T-helper 1 cell treated with Interleukin-12 subunit alpha and Interleukin-12 subunit beta and Interleukin-4 antibody, amounts not matched to agents 30 μg/mL and 1 μg/mL, for 36 hours (primary cell): ENCODE measurements around the gene PDHX.

Source experiments
- H3K27ac Mint-ChIP-seq: one replicate; pipeline ENCODE4 v1.8.0; 2021; ENCODE audit warnings: mild to moderate bottlenecking, mixed read lengths
- H3K27me3 Mint-ChIP-seq: one replicate; pipeline ENCODE4 v1.8.0; 2021; ENCODE audit warnings: low read depth, mixed read lengths
- H3K36me3 Mint-ChIP-seq: one replicate; pipeline ENCODE4 v1.8.0; 2021; ENCODE audit warnings: low read depth, mixed read lengths
- H3K4me1 Mint-ChIP-seq: one replicate; pipeline ENCODE4 v1.8.0; 2021; ENCODE audit warnings: low read depth, mixed read lengths
- H3K4me3 Mint-ChIP-seq: one replicate; pipeline ENCODE4 v1.8.0; 2021; ENCODE audit warnings: mild to moderate bottlenecking, moderate library complexity, mixed read lengths
- H3K9me3 Mint-ChIP-seq: one replicate; pipeline ENCODE4 v1.8.0; 2021; ENCODE audit warnings: mixed read lengths

The PDHX gene

DNA sequence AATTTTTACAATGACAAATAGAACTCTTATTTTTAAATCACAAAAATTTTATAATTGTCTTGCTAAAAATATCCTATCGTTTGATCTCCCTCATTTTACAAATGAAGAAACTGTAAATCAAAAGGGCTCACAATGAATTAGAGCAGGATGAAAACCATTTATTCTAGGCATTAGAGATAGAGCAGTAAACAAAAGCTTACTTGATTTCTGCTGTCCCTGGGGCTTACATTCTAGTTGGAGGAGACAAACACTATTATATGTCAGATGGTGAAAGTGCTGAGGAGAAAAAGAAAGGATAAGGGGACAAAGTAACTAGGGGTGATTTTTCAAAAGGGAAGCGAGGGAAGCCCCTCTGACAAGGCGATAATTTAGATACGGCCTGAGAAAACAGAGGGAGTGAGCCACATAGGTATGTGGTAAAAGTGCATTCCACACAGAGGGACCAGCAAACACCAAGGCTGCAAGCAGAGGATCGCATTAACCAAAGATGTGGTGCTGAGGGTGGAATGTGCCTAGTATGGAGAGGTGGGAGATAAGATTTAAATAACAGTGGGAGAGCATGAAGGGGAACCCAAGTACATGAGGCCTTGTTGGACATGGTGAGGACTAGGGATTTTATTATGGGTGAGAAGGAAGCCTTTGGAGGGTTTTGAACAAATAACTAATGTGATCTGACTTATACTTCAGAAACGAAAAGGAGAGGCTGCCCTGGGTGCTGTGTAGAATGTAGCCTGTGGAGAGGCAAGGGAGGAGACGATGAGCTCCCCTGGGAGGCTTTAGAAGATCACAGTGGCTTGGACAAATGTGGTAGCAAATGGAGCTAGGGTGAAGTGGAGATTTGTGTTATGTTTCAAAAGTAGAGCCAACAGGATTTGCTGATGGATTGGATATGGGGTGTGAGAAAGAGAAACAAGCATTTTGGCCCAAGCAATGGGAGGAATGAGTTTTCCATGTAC, 62.1 kb downstream of the PDHX start:
- H3K27me3 Mint-ChIP-seq: no peaks in the 10 kb centered on the region
- peaks cover 43% of the 10 kb centered on the region for H3K36me3 Mint-ChIP-seq
- H3K4me3 Mint-ChIP-seq: no peak overlapping the region
- peaks cover 12% of the 10 kb centered on the region for H3K4me1 Mint-ChIP-seq
- H3K27ac Mint-ChIP-seq: no peak overlapping the region
- peaks cover 4% of the 10 kb centered on the region for H3K9me3 Mint-ChIP-seq

DNA sequence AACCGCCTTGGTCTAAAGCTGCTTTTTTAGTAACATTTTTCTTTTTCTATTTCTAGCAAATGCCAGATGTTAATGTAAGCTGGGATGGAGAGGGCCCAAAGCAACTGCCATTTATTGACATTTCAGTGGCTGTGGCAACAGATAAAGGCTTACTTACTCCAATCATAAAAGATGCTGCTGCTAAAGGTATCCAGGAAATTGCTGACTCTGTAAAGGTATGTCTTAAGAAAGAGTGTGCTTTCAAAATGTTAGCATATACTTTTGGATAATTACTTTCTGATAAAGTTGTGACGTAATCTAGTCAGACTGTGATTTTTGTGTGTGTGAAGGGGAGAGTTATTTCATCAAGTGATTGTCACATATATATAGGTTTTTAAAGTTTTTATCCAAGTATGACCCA, 68.1 kb downstream of the PDHX start:
- peaks cover 4% of the 10 kb centered on the region for H3K9me3 Mint-ChIP-seq
- peaks cover 34% of the 10 kb centered on the region for H3K36me3 Mint-ChIP-seq
- peaks cover 7% of the 10 kb centered on the region for H3K4me1 Mint-ChIP-seq
- no peaks in the 10 kb centered on the region for H3K27me3 Mint-ChIP-seq
- H3K27ac Mint-ChIP-seq: no peak overlapping the region
- no peak overlapping the region for H3K4me3 Mint-ChIP-seq

GRCh38 chr11:34986883-34987520, 70.6 kb downstream of the PDHX start:
- H3K4me3 Mint-ChIP-seq: no peak overlapping the region
- H3K9me3 Mint-ChIP-seq: no peaks in the 10 kb centered on the region
- peaks cover 26% of the 10 kb centered on the region for H3K36me3 Mint-ChIP-seq
- H3K4me1 Mint-ChIP-seq: peaks cover 4% of the 10 kb centered on the region
- H3K27ac Mint-ChIP-seq: no peak overlapping the region
- no peaks in the 10 kb centered on the region for H3K27me3 Mint-ChIP-seq

- peaks cover 20% of the 10 kb centered on the region for H3K36me3 Mint-ChIP-seq
- no peak overlapping the region for H3K4me3 Mint-ChIP-seq
- no peaks in the 10 kb centered on the region for H3K27me3 Mint-ChIP-seq
- H3K27ac Mint-ChIP-seq: no peak overlapping the region
- H3K4me1 Mint-ChIP-seq: peaks cover 4% of the 10 kb centered on the region
- no peaks in the 10 kb centered on the region for H3K9me3 Mint-ChIP-seq
Measured at GRCh38 chr11:34987617-34988016, 71.2 kb downstream of the PDHX start.

DNA sequence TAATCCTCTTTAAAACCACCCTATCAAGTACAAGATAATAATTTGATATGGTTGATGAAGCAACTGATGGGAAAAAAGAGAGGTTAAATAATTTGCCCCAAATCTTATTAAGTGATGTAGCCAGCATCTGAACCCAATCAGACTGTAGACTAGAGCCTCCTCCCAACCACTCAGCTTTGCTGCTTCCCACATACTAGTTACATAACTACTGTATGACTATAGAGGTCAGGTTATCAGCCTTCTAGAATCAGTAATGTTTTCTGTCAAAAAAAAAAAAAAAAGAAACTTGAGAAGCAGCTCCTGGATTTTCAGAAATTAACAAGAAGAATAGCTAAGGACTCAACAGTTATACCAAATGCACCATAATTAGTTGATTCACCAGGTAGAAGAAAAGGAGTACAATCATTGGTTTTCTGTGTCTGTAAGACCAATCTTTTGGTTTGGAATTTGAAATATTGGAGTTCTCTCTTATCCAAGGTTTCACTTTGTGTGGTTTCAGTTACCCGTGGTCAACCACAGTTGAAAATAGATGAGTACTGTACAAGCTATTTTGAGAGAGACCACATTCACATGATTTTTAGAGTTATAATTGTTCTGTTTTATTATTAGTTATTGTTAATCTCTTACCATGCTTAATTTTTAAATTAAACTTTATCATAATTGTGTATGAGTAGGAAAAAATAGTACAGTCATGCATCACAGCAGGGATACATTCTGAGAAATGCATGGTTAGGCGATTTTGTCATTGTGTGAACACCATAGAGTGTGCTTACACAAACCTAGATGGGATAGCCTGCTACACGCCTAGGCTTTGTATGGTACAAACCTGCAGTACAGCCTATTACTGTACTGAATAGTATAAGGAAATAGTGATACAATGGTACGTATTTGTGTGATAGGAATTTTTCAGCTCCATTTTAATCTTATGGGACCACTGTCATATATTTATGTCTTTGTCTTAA, 72.2 kb downstream of the PDHX start:
- no peaks in the 10 kb centered on the region for H3K27me3 Mint-ChIP-seq
- peaks cover 19% of the 10 kb centered on the region for H3K36me3 Mint-ChIP-seq
- no peak overlapping the region for H3K27ac Mint-ChIP-seq
- H3K4me3 Mint-ChIP-seq: no peak overlapping the region
- no peaks in the 10 kb centered on the region for H3K9me3 Mint-ChIP-seq
- peaks cover 4% of the 10 kb centered on the region for H3K4me1 Mint-ChIP-seq

DNA sequence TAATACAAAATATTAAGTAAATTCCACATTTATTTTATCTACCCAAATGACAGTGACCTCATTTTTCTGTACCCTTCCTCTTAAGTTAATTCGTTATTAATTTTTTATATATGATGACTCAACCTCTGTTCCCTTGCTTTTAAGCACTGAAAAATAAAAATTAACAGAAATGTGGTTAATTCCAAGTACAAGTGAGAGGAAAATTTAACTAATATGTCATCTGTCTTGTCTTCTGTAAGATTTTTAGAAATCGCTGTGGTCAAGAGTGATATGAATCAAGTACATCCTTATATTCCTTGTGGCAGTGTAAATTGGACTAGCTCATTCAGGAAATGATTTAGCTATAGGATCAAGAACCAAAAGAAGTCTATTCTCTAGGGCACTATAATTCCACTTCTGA, 74.5 kb downstream of the PDHX start:
- H3K4me1 Mint-ChIP-seq: peaks cover 4% of the 10 kb centered on the region
- H3K27ac Mint-ChIP-seq: no peak overlapping the region
- H3K4me3 Mint-ChIP-seq: no peak overlapping the region
- no peaks in the 10 kb centered on the region for H3K9me3 Mint-ChIP-seq
- H3K36me3 Mint-ChIP-seq: peaks cover 6% of the 10 kb centered on the region
- no peaks in the 10 kb centered on the region for H3K27me3 Mint-ChIP-seq

DNA sequence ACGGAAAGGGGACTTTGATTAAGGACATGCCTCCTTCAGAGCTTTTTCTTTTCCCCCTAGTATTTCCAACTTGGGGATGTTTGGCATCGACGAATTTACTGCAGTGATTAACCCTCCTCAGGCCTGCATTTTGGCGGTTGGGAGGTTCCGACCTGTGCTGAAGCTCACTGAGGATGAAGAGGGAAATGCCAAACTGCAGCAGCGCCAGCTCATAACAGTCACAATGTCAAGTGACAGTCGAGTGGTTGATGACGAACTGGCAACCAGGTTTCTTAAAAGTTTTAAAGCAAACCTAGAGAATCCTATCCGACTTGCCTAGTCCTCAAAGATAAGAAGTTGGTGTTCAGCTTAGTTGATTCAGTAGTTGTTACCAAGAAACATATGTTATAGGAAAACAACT, 78.4 kb downstream of the PDHX start:
- H3K27ac Mint-ChIP-seq: no peak overlapping the region

GRCh38 chr11:34996958-34997357, 80.5 kb downstream of the PDHX start:
- peaks cover 13% of the 10 kb centered on the region for H3K4me1 Mint-ChIP-seq
- peaks cover 2% of the 10 kb centered on the region for H3K36me3 Mint-ChIP-seq

More for the DNA sequence above, 78.4 kb downstream of the PDHX start:
- H3K36me3 Mint-ChIP-seq: peaks cover 2% of the 10 kb centered on the region
- no peaks in the 10 kb centered on the region for H3K27me3 Mint-ChIP-seq
- peaks cover 12% of the 10 kb centered on the region for H3K4me1 Mint-ChIP-seq
- no peak overlapping the region for H3K4me3 Mint-ChIP-seq
- no peaks in the 10 kb centered on the region for H3K9me3 Mint-ChIP-seq

DNA sequence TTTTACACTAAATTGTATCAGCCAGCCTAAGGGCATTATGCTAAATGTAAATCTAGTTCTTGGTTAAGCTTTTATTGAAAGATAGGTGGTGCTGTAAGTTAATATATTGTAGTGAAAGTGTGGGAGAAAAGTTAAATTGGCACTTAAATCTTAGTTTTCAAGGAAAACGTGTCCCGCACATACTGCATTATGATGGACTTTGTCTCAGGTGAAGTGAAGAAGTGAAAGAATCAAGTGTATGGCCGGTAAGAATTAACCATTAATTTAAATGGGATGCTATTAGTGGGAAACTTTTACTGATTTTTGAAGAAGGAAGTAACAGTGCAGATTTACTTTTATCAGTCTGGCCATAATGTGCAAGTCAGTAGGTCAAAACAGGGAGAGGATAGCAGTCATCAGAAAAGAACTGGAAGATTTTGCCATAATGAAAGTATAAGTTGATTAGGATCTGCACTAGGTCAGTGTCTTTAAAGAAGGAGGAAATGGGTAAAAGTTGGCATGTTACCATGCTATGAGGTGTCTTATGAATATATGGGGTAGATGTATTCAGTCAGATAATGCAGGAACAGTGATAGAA, 81.6 kb downstream of the PDHX start:
- H3K9me3 Mint-ChIP-seq: no peaks in the 10 kb centered on the region
- peaks cover 13% of the 10 kb centered on the region for H3K4me1 Mint-ChIP-seq
- H3K27me3 Mint-ChIP-seq: no peaks in the 10 kb centered on the region
- H3K4me3 Mint-ChIP-seq: no peak overlapping the region
- H3K36me3 Mint-ChIP-seq: peaks cover 2% of the 10 kb centered on the region
- no peak overlapping the region for H3K27ac Mint-ChIP-seq

More at GRCh38 chr11:34996958-34997357, 80.5 kb downstream of the PDHX start:
- no peaks in the 10 kb centered on the region for H3K9me3 Mint-ChIP-seq
- no peaks in the 10 kb centered on the region for H3K27me3 Mint-ChIP-seq
- H3K4me3 Mint-ChIP-seq: no peak overlapping the region
- no peak overlapping the region for H3K27ac Mint-ChIP-seq

DNA sequence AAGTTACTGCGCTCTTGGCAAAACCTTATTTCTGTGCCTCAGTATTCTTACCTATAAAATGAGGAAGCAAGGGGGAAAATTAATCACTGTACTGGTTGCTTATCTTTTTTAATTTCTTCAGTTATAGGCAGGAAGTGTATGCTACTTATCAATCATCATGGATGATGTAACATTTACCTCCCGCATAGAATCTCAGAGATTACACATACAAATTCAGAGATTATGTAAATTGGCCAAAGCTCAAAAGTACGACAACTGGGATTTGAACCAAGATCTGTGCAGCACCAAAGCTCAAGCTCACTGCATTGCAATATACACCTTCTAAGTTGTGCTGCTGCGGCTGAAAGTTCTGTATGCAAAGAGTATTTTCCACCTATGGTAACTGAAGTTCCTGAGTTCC, 83.0 kb downstream of the PDHX start:
- H3K4me1 Mint-ChIP-seq: peaks cover 16% of the 10 kb centered on the region
- H3K36me3 Mint-ChIP-seq: peaks cover 1% of the 10 kb centered on the region
- H3K27me3 Mint-ChIP-seq: peaks cover 7% of the 10 kb centered on the region
- no peak overlapping the region for H3K4me3 Mint-ChIP-seq
- no peaks in the 10 kb centered on the region for H3K9me3 Mint-ChIP-seq
- no peak overlapping the region for H3K27ac Mint-ChIP-seq

- no peaks in the 10 kb centered on the region for H3K9me3 Mint-ChIP-seq
- peaks cover 1% of the 10 kb centered on the region for H3K36me3 Mint-ChIP-seq
- peaks cover 18% of the 10 kb centered on the region for H3K27me3 Mint-ChIP-seq
- H3K4me3 Mint-ChIP-seq: no peak overlapping the region
- no peak overlapping the region for H3K27ac Mint-ChIP-seq
- peaks cover 22% of the 10 kb centered on the region for H3K4me1 Mint-ChIP-seq
Measured at GRCh38 chr11:35003186-35003585, 86.8 kb downstream of the PDHX start.

GRCh38 chr11:35003658-35004057, 87.2 kb downstream of the PDHX start:
- Mint-ChIP-seq H3K27me3 (peaks cover 21% of the 10 kb centered on the region), H3K4me1 (peaks cover 20% of the 10 kb centered on the region)

DNA sequence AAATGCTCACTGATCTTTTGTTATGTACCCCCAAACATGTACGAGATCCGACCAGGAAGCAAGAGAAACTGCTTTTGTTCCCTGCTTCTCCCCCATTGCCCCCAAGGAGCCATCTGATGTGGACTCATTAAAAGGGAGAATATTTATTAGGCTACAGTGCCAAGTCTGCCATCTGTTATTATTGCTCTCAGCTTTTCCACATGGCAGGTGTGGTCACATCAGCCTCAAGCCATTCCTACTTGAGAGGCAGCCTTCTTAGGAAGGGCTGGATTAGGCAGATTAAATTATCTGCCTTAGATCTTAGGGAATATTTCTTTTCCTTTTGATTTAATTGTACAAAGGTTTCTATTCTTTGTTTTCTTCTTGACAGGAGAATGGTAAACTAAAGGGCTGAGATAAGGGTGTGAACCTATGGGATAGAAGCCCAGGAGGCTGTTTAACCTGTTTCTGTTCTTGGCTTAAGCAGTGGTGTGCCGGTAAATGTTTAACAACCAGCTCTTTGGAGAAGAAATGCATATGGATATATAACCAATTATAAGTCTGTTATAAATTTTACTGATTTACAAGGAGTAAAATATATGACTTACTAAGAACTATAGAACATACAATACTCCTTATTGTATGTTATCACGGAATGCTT, 88.8 kb downstream of the PDHX start:
- Mint-ChIP-seq H3K9me3 (no peaks in the 10 kb centered on the region), H3K4me1 (peaks cover 19% of the 10 kb centered on the region), H3K27ac (no peak overlapping the region), H3K36me3 (peaks cover 1% of the 10 kb centered on the region), H3K27me3 (peaks cover 37% of the 10 kb centered on the region), H3K4me3 (no peak overlapping the region)

More at GRCh38 chr11:35003658-35004057, 87.2 kb downstream of the PDHX start:
- peaks cover 1% of the 10 kb centered on the region for H3K36me3 Mint-ChIP-seq
- H3K4me3 Mint-ChIP-seq: no peak overlapping the region
- H3K9me3 Mint-ChIP-seq: no peaks in the 10 kb centered on the region
- H3K27ac Mint-ChIP-seq: no peak overlapping the region
